ENCODE data around the gene ISCA1.
"Not testable (repeated sequence)": the region's sequence is repeated elsewhere in the genome, so short reads cannot be mapped to it uniquely, and the experiment has no call there.

The ISCA1 gene
- 47.4 to 71.1 (median 59.8) reads per million in 9 experiments for total RNA-seq

- Mint-ChIP-seq H3K27me3 (no peaks in the 10 kb centered on the region), H3K27ac (peak within 1 kb of the TSS; percentile 96 to 99), H3K9me3 (no peaks in the 10 kb centered on the region), H3K4me3 (peak within 1 kb of the TSS; percentile 89 to 95), H3K36me3 (ENCODE audit: insufficient read depth) (peaks cover 39% of the 10 kb centered on the region), H3K4me1 (ENCODE audit: low read depth in 2 of 2) (peaks cover 19 to 37% of the 10 kb centered on the region in 2 donors)
- peak; percentile 99 to 100 (median 100) for DNase-seq
- ATAC-seq (replicated peaks) = peak; percentile 82
These were observed at the start of gene ISCA1 for GRCh38 chr9:86282077-86282978. Gene ISCA1 (minus strand): TSS chr9:86282538. CDS start chr9:86282458, 80 bp downstream.

- H3K27ac Mint-ChIP-seq = peak overlapping the region; percentile 59 to 75
- H3K36me3 Mint-ChIP-seq (ENCODE audit: insufficient read depth) = peaks cover 74% of the 10 kb centered on the region
- no peak for DNase-seq
- H3K4me1 Mint-ChIP-seq (ENCODE audit: low read depth in 2 of 2) = peaks cover 0 to 24% of the 10 kb centered on the region in 2 donors
- no peak overlapping the region for H3K4me3 Mint-ChIP-seq
- no peaks in the 10 kb centered on the region for H3K27me3 Mint-ChIP-seq
- H3K9me3 Mint-ChIP-seq = no peaks in the 10 kb centered on the region
- peak; percentile 42 for ATAC-seq (replicated peaks)
These were observed 47.8 kb upstream of the ISCA1 start for GRCh38 chr9:86330186-86330585.

- Mint-ChIP-seq H3K9me3 (no peaks in the 10 kb centered on the region), H3K4me1 (ENCODE audit: low read depth in 2 of 2) (peaks cover 0 to 24% of the 10 kb centered on the region in 2 donors), H3K27ac (peak overlapping the region; percentile 59 to 75), H3K27me3 (no peaks in the 10 kb centered on the region), H3K4me3 (no peak overlapping the region), H3K36me3 (ENCODE audit: insufficient read depth) (peaks cover 74% of the 10 kb centered on the region)
- ATAC-seq (replicated peaks) (no peak), DNase-seq (no peak)
These were observed 47.3 kb upstream of the ISCA1 start for GRCh38 chr9:86329649-86330048.

- Mint-ChIP-seq H3K27me3 (no peaks in the 10 kb centered on the region), H3K4me1 (ENCODE audit: low read depth in 2 of 2) (peaks cover 3 to 26% of the 10 kb centered on the region in 2 donors), H3K36me3 (ENCODE audit: insufficient read depth) (peaks cover 74% of the 10 kb centered on the region), H3K9me3 (no peaks in the 10 kb centered on the region), H3K27ac (peak overlapping the region in 1 of 2 donors; percentile 58), H3K4me3 (no peak overlapping the region)
- DNase-seq (no peak), ATAC-seq (replicated peaks) (no peak)
These were observed 45.8 kb upstream of the ISCA1 start for GRCh38 chr9:86328156-86328555.

GRCh38 chr9:86326536-86326935, 44.2 kb upstream of the ISCA1 start:
- H3K4me3 Mint-ChIP-seq = no peak overlapping the region
- H3K4me1 Mint-ChIP-seq (ENCODE audit: low read depth in 2 of 2) = peaks cover 4 to 16% of the 10 kb centered on the region in 2 donors
- ATAC-seq (replicated peaks) = no peak
- H3K27me3 Mint-ChIP-seq = no peaks in the 10 kb centered on the region
- H3K9me3 Mint-ChIP-seq = no peaks in the 10 kb centered on the region
- no peak for DNase-seq
- H3K27ac Mint-ChIP-seq = peak overlapping the region in 1 of 2 donors; percentile 5
- peaks cover 79% of the 10 kb centered on the region for H3K36me3 Mint-ChIP-seq (ENCODE audit: insufficient read depth)

- ATAC-seq (replicated peaks) = no peak
- H3K27ac Mint-ChIP-seq = peak overlapping the region; percentile 12 to 78
- H3K36me3 Mint-ChIP-seq (ENCODE audit: insufficient read depth) = peaks cover 83% of the 10 kb centered on the region
These were observed 42.6 kb upstream of the ISCA1 start for GRCh38 chr9:86324901-86325300.

GRCh38 chr9:86324308-86324707, 42.0 kb upstream of the ISCA1 start:
- Mint-ChIP-seq H3K27me3 (no peaks in the 10 kb centered on the region), H3K4me1 (ENCODE audit: low read depth in 2 of 2) (peaks cover 4 to 11% of the 10 kb centered on the region in 2 donors), H3K36me3 (ENCODE audit: insufficient read depth) (peaks cover 85% of the 10 kb centered on the region), H3K9me3 (no peaks in the 10 kb centered on the region), H3K4me3 (no peak overlapping the region), H3K27ac (peak overlapping the region in 1 of 2 donors; percentile 78)
- DNase-seq = no peak
- ATAC-seq (replicated peaks) = no peak

More at GRCh38 chr9:86324901-86325300, 42.6 kb upstream of the ISCA1 start:
- Mint-ChIP-seq H3K9me3 (no peaks in the 10 kb centered on the region), H3K27me3 (no peaks in the 10 kb centered on the region), H3K4me3 (no peak overlapping the region), H3K4me1 (ENCODE audit: low read depth in 2 of 2) (peaks cover 4 to 15% of the 10 kb centered on the region in 2 donors)
- no peak for DNase-seq

GRCh38 chr9:86322973-86323644, 40.8 kb upstream of the ISCA1 start:
- H3K27ac Mint-ChIP-seq = peak overlapping the region in 1 of 2 donors; percentile 78
- ATAC-seq (replicated peaks) (no peak), DNase-seq (no peak)
- H3K4me1 Mint-ChIP-seq (ENCODE audit: low read depth in 2 of 2) = peaks cover 4 to 11% of the 10 kb centered on the region in 2 donors
- no peaks in the 10 kb centered on the region for H3K27me3 Mint-ChIP-seq
- H3K36me3 Mint-ChIP-seq (ENCODE audit: insufficient read depth) = peaks cover 94% of the 10 kb centered on the region
- H3K4me3 Mint-ChIP-seq = no peak overlapping the region
- no peaks in the 10 kb centered on the region for H3K9me3 Mint-ChIP-seq

- Mint-ChIP-seq H3K36me3 (ENCODE audit: insufficient read depth) (peaks cover 91% of the 10 kb centered on the region), H3K9me3 (no peaks in the 10 kb centered on the region), H3K4me3 (no peak overlapping the region), H3K27me3 (no peaks in the 10 kb centered on the region), H3K4me1 (ENCODE audit: low read depth in 2 of 2) (peaks cover 4 to 7% of the 10 kb centered on the region in 2 donors), H3K27ac (peak overlapping the region in 1 of 2 donors; percentile 20)
- ATAC-seq (replicated peaks) (no peak), DNase-seq (no peak)
These were observed 39.0 kb upstream of the ISCA1 start for GRCh38 chr9:86321373-86321772.

GRCh38 chr9:86318187-86318586, 35.8 kb upstream of the ISCA1 start:
- no peak for ATAC-seq (replicated peaks)
- peaks cover 8 to 10% of the 10 kb centered on the region in 2 donors for H3K4me1 Mint-ChIP-seq (ENCODE audit: low read depth in 2 of 2)
- no peak for DNase-seq
- H3K4me3 Mint-ChIP-seq = no peak overlapping the region
- H3K27ac Mint-ChIP-seq = peak overlapping the region in 1 of 2 donors; percentile 81
- peaks cover 89% of the 10 kb centered on the region for H3K36me3 Mint-ChIP-seq (ENCODE audit: insufficient read depth)
- H3K9me3 Mint-ChIP-seq = no peaks in the 10 kb centered on the region
- H3K27me3 Mint-ChIP-seq = no peaks in the 10 kb centered on the region

GRCh38 chr9:86315078-86315477, 32.7 kb upstream of the ISCA1 start:
- ATAC-seq (replicated peaks) (no peak), DNase-seq (no peak)
- peak overlapping the region; percentile 2 to 26 for H3K27ac Mint-ChIP-seq
- peaks cover 5 to 8% of the 10 kb centered on the region in 2 donors for H3K4me1 Mint-ChIP-seq (ENCODE audit: low read depth in 2 of 2)
- peaks cover 75% of the 10 kb centered on the region for H3K36me3 Mint-ChIP-seq (ENCODE audit: insufficient read depth)
- H3K27me3 Mint-ChIP-seq = no peaks in the 10 kb centered on the region
- no peaks in the 10 kb centered on the region for H3K9me3 Mint-ChIP-seq
- H3K4me3 Mint-ChIP-seq = no peak overlapping the region

- not testable (repeated sequence) for ATAC-seq (replicated peaks); H3K9me3 Mint-ChIP-seq; H3K27me3 Mint-ChIP-seq; H3K4me1 Mint-ChIP-seq (ENCODE audit: low read depth in 2 of 2); DNase-seq; H3K4me3 Mint-ChIP-seq
- Mint-ChIP-seq H3K36me3 (ENCODE audit: insufficient read depth) (peaks cover 74% of the 10 kb centered on the region), H3K27ac (peak overlapping the region in 1 of 2 donors; percentile 2)
These were observed 30.6 kb upstream of the ISCA1 start for GRCh38 chr9:86312959-86313358.

GRCh38 chr9:86308687-86309086, 26.3 kb upstream of the ISCA1 start:
- Mint-ChIP-seq H3K27ac (peak overlapping the region in 1 of 2 donors; percentile 25), H3K4me3 (no peak overlapping the region), H3K27me3 (no peaks in the 10 kb centered on the region), H3K4me1 (ENCODE audit: low read depth in 2 of 2) (peaks cover 9 to 18% of the 10 kb centered on the region in 2 donors), H3K9me3 (no peaks in the 10 kb centered on the region), H3K36me3 (ENCODE audit: insufficient read depth) (peaks cover 80% of the 10 kb centered on the region)
- ATAC-seq (replicated peaks) = no peak
- DNase-seq = no peak
